NCI-H2227 (cell line): ENCODE measurements around the gene LONP2.

Source experiments
- DNase-seq: peaks from one replicate; lab custom pipeline; 2025; ENCODE audit not compliant: unreplicated experiment; lab: John Stamatoyannopoulos, UW

The LONP2 gene, protein sequence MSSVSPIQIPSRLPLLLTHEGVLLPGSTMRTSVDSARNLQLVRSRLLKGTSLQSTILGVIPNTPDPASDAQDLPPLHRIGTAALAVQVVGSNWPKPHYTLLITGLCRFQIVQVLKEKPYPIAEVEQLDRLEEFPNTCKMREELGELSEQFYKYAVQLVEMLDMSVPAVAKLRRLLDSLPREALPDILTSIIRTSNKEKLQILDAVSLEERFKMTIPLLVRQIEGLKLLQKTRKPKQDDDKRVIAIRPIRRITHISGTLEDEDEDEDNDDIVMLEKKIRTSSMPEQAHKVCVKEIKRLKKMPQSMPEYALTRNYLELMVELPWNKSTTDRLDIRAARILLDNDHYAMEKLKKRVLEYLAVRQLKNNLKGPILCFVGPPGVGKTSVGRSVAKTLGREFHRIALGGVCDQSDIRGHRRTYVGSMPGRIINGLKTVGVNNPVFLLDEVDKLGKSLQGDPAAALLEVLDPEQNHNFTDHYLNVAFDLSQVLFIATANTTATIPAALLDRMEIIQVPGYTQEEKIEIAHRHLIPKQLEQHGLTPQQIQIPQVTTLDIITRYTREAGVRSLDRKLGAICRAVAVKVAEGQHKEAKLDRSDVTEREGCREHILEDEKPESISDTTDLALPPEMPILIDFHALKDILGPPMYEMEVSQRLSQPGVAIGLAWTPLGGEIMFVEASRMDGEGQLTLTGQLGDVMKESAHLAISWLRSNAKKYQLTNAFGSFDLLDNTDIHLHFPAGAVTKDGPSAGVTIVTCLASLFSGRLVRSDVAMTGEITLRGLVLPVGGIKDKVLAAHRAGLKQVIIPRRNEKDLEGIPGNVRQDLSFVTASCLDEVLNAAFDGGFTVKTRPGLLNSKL

DNA sequence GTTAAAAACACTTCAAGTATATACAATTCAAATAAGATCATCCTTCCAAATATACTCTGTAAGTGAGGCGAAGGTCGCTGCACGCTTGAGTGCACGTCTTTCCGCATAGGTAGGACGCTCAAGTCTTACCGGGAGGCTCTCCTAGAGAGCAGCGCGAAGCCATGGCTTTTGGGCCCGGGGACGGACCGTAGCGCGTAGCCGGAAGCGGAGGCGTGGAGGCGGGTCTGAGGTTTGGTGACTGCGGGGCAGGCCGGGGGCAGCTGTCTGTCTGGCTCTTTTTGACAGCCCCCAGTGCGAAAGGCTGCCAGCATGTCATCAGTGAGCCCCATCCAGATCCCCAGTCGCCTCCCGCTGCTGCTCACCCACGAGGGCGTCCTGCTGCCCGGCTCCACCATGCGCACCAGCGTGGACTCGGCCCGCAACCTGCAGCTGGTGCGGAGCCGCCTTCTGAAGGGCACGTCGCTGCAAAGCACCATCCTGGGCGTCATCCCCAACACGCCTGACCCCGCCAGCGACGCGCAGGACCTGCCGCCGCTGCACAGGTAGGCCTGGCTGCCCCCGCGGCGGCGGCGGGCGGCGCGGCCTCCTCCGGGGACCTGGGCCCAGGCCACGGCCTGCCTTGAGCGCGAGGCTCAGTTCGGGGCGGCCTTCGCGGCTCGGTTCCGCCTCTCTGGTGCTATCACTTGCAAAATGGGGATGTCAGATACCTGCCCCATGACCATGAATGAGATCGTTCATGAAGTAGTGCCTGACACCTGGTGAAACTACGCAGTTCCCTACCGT lies at the start of gene LONP2:
Gene LONP2, plus strand, starts transcription at position 221 of the 783 bp plus-strand sequence. Its CDS starts 89 bp downstream, at position 310.
- DNase-seq, result peak; percentile 88

GRCh38 chr16:48194828-48195556 lies 49.1 kb upstream of the LONP2 start:
- DNase-seq, result no peak

DNA sequence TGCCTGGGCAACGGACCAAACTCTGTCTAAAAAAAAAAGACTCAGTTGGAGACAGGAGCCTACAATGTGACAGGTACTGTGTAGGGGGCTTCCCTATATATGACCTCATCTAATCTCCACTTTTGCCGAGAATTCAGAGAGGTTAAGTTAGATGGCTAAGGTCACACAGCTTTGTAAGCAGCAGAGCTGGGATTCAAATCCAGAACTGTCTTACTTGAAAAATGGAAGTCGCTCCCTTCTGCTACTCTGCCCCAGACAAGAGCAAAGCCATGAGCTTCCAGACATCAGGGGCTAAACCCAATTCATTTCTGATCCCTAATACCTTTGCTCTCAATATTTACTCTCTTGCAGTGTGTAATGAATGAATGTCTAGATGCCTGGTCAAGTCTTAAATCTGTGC lies 46.8 kb upstream of the LONP2 start:
- no peak for DNase-seq

DNA sequence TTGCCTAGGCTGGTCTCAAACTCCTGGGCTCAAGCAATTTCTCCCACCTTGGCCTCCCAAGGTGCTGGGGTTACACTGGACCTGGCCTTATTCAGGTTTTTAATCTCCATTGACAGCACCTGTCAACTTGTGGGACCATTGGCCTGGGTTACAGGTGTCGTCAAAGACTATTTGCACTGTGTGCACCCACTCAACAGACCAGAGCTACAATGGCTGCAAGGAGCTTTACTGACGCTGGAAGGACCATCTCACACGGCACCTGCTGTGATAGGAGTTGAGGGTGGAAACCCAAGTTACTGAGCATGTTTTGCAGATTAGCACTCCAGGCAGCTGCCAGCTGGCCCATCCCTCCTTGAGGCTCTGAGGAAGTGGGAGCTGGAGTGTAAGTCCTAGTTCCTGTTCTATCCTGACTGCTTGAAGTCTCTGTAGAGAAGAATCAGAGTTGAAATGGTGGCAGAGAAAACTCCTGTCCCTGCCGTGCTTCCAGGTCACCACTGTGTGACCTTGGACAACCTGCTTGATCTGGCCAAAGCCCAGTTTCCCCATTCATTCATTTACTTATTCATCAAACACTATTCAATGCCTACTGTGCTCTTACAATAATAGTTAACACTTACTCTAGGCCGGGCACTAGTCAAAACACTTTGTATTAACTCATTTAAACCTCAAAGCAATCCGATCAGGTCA lies 42.4 kb upstream of the LONP2 start:
- DNase-seq, result no peak

GRCh38 chr16:48203974-48204824 lies 39.9 kb upstream of the LONP2 start:
- no peak for DNase-seq

GRCh38 chr16:48204825-48205151 lies 39.3 kb upstream of the LONP2 start:
- DNase-seq, result no peak

- no peak for DNase-seq
These were observed 37.4 kb upstream of the LONP2 start for GRCh38 chr16:48206594-48207242.

DNA sequence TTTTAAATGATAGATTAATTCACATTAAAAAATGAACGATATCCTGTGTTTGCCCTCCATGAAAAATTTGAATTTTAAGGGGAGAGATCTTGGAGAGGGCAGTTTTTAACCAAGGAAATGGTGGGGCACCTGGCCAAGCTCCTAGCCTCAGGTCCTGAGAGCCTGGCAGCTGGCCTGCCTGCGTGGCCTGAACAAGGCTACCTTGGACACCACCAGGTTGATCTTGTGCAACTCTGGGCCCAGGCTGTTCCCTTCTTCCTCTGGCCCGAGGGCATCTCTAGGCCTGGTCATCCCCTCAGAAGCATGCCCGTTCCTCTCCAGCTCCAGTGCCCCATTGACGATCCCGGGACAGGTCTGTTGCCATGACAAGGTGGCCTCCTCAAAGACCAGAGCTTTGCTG lies 33.4 kb upstream of the LONP2 start:
- DNase-seq, result no peak

DNA sequence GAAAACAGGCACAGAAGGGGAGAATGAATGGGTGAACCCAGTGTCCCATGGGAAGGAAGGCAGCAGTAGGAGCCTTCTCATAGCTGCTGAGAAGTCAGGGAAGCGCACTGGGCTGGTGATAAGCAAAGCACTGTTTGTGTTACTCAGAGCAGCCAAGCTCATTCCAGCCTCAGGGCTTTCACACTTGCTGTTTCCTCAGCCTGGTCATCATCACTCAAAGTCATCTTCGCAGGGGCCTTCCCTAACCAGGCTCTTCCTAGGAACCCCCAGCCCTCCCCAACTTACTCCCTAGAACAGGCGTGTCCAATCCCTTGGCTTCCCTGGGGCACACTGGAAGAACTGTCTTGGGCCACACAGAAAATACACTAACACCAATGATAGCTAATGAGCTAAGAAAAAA lies 32.1 kb upstream of the LONP2 start:
- no peak for DNase-seq

- no peak for DNase-seq
These were observed 28.4 kb upstream of the LONP2 start for GRCh38 chr16:48215738-48216137.

DNA sequence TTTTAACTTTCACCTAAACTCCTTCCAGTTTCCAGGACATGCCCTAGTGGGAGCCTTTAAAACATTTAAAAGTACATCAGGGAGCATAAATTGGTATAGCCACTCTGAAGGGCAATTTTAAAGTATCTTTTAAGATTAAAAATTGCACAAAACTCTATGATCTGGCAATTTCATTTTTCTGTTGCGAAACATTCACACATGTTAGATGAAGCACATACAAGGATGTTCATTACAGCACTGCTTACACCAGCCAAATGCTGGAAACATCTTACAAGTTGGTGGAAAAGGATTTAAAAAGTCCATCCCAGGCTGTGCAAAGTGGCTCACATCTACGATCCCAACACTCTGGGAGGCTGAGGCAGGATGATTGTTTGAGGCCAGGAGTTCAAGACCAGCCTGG lies 26.4 kb upstream of the LONP2 start:
- no peak for DNase-seq

DNA sequence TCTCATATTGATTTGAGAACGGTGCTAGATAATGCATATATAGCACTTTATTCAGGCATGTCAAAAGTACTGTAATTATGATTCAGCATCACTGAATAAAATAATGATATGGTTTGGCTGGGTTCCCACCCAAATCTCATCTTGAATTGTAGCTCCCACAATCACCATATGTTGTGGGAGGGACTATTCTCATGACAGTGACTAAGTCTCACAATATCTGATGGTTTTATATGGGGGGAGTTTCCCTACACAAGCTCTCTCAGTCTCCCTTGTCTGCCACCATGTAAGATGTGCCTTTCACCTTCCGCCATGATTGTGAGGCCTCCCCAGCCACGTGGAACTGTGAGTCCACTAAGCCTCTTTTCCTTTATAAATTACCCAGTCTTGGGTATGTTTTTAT lies 25.6 kb upstream of the LONP2 start:
- no peak for DNase-seq

DNA sequence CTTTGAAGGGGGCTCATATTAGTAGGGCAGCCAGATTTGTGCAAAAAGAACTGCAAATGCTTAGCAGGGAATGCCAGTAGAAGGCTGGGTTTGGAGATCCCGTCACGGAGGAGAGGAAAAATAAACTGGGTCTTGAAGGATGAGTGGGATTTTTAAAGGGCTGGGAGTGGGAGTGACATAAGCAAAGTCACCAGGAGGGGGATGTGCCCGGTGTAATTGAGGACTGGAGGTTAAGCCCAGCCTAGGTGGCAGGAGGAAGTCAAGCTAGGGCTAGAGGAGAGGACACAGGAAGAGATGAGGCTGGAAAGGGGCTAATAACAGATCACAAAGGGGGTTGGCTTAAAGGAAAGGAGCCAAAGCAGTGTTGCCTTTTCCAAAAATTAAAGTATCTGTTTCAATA lies 23.2 kb upstream of the LONP2 start:
- DNase-seq, result no peak

- DNase-seq, result no peak
These were observed 20.6 kb upstream of the LONP2 start for GRCh38 chr16:48223490-48223889.

- DNase-seq, result no peak
These were observed 18.6 kb upstream of the LONP2 start for GRCh38 chr16:48225456-48225855.

DNA sequence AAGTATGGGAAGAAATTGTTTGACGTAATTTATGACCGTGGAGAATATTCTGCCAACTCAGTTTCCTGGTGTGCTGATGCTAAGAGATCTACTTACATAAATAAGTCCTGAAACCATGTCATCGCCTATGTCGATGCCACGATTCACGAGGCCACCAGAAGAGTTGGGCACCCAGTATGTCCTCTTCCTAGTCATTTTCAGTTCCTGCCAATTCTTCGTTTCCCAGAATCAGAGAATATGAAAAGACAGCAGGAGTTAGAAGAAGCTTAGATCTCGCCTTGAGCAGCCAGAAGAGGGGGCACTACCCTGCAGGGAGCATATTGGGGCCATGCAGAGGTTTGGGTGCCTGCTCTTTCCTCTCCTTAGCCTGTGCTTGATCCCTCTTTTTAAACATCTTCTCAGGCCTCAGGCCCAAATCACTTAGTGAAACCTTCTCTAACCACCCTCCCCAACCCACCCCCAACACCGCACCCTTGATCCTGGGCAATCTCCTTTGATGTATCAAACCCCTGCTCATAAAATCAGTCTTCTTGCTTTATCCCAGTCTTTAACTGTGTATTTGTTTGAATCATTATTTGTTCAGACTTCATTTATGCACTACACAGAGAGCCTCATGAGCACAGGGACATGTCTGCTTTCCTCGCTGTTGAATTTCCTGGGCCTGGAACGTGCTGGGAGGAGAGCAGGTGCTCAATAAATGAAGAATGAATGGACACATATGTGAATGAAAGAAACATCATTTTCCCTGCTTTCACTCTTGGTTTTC lies 12.2 kb upstream of the LONP2 start:
- no peak for DNase-seq

DNA sequence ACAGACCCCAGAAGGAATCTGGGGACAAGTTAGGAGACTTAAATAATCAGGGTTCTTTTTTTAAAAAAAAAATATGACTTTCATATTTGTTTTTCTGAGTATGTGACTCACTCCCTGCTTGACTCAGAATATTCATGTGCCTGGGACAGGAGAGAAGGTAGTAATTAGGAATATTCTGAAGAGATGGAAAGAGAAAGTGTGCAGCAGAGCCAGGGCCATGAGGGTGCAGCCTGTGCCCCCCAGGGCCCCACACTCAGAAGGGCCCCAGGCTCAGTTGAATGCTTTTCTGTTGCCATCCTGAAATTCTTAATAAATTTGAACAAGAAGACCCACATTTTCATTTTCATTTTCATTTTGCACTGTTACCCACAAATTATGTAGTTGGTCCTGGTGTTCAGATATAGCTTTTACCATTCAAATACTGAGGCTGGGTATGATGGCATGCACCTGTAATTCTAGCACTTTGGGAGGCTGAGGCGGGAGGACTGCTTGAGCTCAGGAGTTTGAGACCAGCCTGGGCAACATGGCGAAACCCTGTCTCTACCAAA lies 11.5 kb upstream of the LONP2 start:
- no peak for DNase-seq

DNA sequence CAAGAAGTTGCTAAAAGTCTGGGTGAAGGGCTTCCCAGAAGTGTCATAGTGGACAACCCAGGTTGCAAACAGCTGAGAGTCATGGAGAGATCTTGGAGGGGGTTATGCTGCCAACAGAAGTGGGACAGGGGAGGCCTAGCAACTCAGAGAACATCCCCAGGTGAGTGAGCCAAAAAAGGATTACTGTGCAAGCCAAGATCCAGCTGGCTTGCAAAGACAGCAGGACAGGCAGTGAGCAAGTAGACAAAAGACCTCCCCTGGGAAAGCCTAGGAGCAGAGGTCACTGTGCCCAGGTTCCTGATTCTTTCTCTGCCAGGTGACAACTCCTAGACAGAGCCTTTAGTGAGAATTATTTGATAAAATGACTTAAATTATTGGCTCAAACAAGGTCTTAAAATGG lies 9.5 kb upstream of the LONP2 start:
- no peak for DNase-seq
